Measurements from ENCODE around the gene SGCD.

DNA sequence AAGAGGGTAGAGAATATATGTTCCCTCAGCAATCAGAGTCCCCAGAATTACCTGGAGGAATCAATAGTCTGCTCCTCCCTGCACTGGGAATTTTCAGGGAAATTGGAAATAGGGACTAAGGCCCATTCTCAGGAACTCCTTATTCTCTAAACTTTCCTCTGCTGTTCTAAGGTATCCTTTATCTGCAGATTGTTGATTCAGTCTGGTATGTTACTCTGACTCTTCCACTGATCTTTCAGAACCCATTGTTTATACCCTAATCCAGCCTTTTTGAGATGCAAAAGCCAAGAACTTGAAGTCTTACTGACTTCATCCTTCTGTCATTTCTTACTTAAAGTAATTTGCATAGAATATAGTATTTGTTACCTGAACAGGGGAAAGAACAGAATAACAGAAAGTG, 379.7 kb downstream of the SGCD start:
- TF ChIP-seq EZH2phosphoT487 (IDR thresholded peaks at IDR 0.05; ENCODE audit: borderline replicate concordance) (no peak), CTCF (conservative IDR thresholded peaks at IDR 0.05; ENCODE audit: low read length) (no peak)

Measured in Loucy (cell line).